SK-N-DZ (cell line): ENCODE measurements around the gene PGRMC2. TPM values are rescaled to one million over a fixed set of nuclear protein-coding genes. Genes with fewer than 3 reads are reported as not detected.
A peak's percentile ranks its signal among the peaks of the same experiment; 100 is the strongest.

ENCODE experiments used
- DNase-seq: peaks from one replicate; pipeline ENCODE4 v3.0.0-alpha.2; 2015; ENCODE audit warnings: low spot score
- polyA plus RNA-seq, 2 experiments: library from polyadenylated mRNA; depleted of rRNA; stranded (reverse); fragments of >200 nt; gene quantifications; 2 replicates each; pipeline ENCODE4 v1.2.3, GENCODE V29; 2014

Gene PGRMC2, protein sequence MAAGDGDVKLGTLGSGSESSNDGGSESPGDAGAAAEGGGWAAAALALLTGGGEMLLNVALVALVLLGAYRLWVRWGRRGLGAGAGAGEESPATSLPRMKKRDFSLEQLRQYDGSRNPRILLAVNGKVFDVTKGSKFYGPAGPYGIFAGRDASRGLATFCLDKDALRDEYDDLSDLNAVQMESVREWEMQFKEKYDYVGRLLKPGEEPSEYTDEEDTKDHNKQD
- polyA plus RNA-seq (2014; cell fraction: cytosol; rRNA removed), result 12.5 and 15.1 TPM in 2 replicates
- polyA plus RNA-seq (2014; cell fraction: nucleus; rRNA removed), result 9.7 and 18.0 TPM in 2 replicates

DNA sequence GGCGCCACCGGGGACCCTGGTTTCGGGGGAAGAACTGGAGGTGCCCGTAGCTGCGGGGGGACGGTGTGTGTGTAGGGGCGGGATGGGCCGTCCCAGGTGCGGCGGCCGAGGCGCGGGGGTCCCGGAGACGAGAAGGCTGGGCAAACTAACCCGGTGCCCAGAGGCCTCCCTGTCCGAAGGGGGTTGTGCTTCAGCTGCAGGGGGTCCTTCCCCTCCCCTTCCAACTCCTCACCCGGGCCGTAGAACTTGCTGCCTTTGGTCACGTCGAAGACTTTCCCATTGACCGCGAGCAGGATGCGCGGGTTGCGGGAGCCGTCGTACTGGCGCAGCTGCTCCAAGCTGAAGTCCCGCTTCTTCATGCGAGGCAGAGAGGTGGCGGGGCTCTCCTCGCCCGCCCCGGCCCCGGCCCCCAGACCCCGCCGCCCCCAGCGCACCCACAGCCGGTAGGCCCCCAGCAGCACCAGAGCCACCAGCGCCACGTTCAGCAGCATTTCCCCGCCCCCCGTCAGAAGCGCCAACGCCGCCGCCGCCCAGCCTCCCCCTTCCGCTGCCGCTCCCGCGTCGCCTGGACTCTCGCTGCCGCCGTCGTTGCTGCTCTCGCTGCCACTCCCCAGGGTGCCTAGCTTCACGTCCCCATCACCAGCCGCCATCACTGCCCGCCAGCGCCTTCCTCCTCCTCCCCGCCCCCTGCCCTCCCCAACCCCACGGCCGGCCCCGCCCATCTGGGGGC is at the start of gene PGRMC2:
Gene PGRMC2, minus strand, starts transcription at position 673 of the 730 bp plus-strand sequence. Its CDS starts 23 bp downstream, at position 650.
- DNase-seq, result peak; percentile 29

DNA sequence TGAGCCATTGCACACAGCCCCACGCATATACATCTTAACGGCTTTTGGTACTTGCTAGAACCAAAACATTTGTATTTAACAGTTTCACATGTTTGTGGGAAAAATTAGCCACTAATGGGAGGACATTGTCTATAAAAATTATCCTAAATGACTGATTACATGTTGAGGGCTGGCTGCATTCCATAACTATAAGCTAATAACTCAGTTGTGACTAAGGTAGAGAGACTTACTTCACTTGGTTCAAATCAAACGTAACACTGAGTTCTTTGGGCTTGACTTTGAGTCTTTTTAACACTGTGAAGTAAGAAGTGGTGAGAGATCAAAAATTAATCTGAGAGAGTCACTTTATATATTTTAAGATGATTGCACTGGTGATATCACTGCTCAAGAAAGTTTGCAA is 47.9 kb upstream of the PGRMC2 start:
- no peak for DNase-seq

DNA sequence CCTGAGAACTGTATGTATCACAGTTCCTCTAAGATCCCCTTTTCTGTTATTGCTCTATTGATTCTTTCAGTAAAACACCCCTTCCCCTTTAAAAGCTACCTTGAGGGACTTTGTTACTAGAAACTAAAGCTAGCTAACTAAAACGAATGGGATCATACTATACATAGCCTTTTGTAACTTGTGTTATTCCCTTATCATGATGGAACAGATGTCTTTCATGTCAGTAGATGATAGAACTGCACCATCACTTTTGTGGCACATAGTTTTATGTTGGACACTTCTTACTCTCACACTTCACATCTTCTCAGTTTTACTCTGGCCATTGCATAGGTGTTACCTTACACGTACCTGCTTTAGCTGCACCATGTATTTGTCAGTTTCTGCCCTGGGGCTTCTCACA is 46.6 kb upstream of the PGRMC2 start:
- no peak for DNase-seq

DNA sequence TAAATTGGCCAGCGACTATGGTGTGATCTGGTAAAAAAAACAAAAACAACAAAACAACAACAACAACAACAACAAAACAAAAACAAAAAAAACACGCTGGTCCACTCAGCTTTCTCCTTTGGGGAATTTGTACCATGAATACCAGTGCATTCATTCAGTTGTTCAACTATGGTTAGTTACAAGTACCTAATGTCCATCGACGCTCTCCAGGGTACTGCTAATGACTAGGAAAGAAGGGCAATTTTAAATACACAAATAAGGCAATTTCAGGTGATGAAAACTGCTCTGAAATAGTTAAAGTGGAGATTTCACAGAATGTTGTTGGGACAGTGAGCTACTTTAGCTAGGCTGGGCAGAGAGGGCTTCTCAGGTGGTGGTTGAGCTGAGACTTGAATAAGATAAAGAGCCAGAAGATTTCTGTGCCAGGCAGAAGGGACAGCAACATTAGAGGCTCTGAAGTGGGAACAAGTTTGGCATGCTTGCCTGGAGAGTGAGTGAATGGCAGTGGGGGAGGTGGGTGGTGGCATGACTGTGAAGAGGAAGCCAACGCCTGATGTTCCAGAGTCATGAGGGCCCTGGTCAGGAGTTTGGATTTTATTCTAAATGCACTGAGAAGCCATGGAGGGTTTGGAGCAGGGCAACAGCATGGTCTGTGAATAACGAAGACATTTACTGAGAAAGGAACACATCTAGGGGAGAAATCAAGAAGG is 45.9 kb upstream of the PGRMC2 start:
- no peak for DNase-seq

DNA sequence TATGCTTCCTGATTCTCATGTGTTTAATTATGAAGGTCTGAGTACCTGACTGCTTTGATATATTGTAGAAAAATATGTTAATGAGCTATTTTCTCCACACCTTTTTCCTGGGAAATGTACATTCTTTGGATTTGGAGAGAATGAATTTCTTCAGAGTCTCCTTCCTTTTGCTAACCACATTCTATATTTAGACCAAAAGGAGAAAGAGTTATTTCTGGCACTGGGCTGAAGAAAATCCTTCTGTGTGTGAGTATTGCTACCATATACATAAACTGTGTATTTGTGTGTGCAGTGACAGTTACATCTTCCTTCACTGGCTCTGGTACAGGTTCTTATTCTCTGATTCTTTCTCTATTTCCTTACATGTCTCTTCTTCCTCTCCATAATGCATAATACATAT is 44.5 kb upstream of the PGRMC2 start:
- no peak for DNase-seq

DNA sequence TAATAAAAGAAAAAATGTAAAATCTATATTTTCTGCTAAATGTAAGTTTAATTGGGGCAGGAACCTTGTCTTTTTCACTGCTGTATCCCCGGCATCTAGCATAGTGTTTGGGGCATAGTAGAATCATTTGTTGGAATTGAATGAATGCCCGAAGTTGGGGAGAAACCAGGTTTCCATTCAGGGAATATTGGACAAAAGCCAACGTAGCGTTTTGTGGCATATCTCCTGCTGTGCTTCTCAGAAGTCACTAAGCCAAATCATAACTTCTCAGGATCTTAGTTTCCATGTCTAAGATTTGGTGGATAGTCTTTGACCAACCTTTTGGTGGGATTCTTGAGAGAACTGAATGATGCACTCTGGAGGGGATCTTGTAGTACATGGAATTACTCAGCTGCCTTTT is 42.0 kb upstream of the PGRMC2 start:
- no peak for DNase-seq

DNA sequence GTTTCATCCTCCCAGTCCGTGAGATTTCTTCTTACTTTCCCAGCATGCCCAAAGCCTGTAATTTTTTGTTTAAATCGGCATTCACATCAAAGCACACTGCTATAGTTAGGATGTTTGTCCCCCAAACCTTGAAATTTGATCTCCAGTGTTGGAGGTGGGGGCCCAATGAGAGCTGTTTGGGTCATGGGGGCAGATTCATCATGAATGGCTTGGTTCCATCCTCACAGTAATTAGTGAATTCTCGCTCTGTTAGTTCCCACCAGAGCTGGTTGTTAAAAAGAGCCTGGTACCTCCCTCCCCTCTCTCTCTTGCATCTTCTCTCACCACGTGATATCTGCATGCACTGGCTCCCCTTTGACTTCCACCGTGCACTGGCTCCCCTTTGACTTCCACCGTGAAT is 40.5 kb upstream of the PGRMC2 start:
- no peak for DNase-seq

DNA sequence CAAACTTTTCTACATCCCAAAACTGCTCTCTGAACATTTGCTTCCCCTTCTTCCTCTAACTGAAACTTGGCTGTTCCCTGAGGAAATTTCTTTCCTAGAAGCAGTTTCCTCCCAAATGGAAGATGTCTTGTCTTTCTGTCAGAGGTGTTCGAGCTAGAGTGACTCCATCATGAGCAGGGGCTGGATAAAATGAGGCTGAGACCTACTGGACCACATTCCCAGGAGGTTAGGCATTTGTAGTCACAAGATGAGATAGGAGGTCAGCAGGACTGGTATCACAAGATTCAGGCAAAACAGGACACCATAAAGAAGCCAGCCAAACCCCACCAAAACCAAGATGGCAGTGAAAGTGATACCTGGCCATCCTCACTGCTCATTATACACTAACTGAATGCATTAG is 35.8 kb upstream of the PGRMC2 start:
- DNase-seq, result no peak

DNA sequence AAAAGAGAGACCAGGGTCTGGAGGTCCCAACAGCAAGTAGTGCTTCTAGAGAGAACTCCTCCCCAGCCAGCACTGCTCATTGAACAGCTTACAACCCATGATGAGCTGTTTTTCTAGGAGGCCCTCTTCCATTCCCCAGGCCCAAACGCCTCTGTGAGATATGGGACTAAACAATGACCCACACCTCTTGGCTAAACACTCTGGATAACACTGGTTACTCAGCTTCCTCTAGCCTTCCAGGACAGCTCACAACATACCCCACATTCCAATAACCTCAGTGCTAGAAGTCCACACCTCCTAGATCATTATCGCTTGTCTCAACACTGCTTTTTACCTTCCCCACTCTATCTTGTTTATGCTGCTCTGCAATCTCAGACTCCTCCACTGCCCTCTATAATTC is 35.4 kb upstream of the PGRMC2 start:
- DNase-seq, result no peak

DNA sequence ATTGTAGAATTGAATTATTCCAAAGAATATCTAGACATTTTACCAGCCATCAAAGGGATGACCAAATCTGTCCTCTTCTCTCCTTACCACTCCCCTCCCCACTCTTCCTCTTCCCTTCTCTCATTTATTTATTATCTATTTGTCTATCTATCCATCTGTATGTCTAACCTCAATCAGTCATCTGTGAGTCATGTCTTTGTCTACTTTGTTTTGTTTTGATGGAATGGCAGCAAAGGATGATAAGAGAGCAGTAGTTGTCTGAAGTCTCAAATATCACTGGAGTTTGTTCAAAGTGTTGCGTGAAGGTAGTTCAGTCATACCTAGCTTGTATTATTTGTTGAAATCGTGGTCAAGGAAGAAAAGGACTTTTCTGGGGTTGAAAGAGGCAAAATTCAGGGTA is 34.7 kb upstream of the PGRMC2 start:
- DNase-seq, result no peak

DNA sequence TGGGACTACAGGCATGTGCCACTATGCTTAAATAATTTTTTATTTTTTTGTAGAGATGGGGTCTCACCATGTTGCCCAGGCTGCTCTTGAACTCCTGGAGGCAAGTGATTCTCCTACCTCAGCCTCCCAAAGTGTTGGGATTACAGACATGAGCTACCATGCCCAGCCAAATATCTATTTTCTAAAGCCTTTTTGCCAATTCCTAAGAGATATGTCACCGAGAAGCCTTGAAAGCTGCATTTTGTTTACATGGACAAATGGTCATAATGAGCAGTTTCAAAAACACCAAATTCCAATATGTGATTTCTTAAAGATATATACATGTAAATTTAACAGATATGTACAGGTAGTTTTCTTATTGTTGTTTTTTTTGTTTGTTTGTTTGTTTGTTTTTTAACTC is 33.0 kb upstream of the PGRMC2 start:
- DNase-seq, result no peak

DNA sequence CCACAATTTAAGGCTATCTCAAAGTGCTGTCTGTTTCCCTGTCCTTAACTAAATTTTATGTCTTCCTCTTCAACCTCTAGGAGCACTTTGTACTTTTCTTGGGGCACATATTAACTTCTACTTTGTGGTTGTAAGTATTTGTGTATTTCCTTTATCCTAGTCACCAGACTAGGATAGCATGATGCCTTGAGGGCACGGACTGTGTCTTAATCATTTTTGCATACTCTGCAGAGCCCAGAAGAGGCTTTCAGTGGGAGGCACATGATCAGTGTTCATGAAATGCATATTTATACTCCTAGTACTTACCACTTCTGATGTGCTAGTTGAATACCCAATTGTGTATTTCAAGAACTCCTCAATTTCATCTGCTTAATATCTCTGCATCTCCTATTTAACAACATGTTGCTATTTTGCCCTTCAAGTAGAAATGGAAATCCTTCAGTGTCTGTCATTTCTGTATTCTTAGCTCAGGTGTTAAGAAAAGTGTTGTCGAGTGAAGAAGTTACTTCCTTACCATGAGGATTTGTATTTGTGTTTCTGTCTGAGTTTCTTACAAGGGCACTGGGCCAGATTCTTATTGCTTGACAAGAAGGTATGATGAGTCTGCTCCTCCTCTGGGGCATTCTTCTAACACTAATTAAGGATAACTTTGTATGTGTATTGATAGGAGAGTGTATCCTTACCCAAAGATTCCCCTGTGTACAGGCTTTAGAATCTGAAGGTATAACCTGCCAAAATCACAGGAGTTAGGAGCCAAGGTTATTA is 28.3 kb upstream of the PGRMC2 start:
- DNase-seq, result no peak

DNA sequence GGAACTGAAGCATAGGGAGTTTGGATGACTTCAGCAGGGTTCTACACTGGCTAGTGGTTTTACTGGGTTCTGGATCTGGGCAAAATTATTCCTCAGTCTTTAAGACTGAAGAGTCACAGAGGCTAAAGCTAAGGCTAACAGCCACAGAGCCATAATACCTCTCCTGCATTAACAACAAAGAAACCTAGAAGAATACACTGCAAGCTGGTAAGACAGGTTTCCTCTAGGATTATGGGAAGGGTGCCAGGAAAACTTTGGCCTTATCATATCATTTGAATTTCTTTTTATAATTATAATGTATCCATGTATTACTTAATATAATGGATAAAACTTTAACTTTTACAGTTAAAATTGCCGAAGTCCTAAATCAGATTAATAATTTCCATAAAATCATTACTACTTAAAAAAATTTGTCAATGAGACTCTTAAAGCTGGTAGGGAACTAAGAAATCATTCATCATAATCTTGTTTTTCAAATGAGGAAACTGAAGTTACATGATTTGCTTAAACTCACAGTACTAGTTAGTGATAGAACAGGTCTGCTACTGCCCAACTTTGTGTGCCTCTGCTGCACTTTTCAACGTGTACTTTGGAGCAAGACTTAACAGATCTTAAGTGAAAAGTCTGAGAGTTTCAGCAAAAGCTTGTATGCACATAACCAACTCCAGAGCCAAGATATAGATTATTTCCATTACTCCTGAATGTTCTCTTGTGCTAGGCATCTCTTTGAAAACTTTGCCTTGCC is 24.2 kb upstream of the PGRMC2 start:
- DNase-seq, result no peak

DNA sequence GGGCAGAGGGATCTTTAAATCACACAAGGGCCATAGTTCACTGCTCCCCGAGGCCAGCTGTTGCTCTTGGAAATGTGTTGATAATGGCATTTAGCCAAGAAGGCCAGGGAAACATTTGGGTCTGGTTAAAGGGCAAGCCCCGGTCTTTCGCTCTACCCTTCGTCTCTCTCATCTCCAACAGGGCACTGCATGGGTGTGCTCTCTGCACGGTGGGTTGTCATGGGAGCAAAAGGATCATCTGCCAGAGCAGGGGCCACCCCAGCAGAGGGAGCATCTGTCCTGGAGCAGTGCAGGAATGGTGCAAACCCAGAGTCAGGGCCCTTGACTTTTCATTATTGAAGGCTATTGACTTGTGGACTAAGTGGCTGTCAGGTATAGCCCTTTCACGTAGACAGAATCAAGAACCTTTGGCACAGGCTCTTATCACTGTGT is 22.7 kb upstream of the PGRMC2 start:
- DNase-seq, result peak; percentile 23

DNA sequence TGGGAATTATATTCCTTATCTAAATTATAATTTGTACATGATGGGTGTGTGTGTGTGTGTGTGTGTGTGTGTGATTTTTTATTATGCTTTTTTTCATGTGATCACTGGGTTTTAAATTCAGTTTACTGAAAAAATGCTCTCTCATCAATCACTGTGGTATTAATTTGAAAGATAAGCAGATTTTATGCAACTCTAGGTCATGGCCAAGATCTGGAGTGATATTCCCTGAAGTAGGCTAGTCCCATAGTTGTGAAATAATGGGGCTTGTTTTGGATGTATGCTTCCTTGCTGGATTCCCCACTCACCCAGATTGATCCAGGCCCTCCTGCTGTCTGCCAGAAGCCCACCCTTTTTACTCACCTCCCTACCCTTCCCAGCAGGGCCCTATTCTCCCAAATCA is 22.0 kb upstream of the PGRMC2 start:
- no peak for DNase-seq

DNA sequence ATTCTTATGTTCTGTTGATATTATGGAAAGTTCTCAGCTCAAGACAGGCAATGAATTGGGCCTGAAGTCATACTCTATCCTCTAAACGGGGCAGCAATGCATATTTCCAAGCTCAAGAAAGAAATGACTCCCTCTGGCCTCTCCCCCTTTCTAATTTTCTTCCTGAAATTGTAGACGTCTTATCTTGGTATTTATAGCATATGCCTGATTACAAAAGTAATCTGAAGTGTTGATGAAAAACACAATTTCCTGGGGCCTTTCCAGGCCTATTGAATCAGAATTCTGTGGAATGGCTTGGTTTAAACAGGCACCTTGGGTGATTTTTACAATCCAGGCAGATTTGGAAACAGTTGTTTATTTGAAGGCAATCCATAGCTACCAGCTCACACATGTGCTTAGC is 21.4 kb upstream of the PGRMC2 start:
- DNase-seq, result no peak

DNA sequence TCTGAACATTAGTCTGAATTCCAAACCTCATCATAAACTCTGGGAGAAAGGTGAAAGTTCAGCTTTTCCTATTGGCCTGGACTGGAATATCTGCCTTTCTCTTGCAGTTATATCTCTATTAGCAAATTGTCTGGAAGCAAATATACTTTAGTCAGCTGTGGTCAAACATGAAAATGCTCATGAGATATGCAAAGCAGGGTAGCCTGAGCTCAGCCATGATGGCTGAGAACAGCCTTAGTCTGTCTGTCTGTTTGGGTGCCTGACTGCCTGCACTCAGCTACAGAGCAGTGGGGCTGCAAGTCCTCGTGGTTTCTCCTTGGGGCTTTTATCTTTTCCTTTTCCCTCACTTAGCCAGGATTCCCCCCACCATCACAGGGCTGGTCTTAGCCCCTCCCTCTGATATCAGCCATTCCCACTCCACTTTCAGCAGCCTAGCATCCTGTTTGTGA is 19.5 kb upstream of the PGRMC2 start:
- DNase-seq, result no peak

DNA sequence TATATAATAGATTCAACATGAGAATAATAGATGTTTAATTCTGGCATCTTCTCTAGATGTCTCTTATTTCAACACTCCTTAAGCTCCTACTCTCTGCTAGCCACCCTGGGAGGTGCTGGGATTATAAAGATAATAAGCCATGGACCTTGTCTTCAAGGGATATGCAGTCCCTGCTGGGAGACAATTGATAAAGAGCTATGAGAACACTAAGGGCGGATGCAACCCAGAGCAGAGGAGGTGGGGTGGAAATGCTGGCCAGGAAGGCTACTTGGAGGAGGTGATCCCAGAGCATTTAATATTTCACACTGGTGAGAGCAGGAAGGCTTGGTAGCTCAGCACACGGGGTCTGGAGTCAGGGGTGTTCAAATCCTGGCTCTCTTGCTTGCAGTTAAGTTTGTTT is 18.3 kb upstream of the PGRMC2 start:
- DNase-seq, result no peak

DNA sequence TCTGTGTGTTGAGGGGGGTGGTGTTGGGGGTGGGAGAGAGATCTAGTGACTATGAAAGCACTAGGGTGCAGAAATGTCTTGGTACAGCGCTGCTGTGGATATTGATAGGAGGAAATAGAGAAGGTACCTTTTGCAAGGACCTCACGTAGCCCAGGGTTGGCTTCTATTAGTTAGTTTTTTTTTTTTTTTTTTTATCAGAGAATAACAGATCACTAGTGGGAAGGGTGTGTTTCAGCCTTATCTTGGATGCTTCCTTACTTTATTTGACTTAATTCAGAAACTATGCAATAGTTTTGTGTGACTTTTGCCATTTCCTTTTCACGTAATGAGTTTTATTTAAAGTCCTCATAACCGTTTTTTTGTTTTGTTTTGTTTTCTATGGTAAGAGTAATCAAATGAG is 16.4 kb upstream of the PGRMC2 start:
- no peak for DNase-seq

DNA sequence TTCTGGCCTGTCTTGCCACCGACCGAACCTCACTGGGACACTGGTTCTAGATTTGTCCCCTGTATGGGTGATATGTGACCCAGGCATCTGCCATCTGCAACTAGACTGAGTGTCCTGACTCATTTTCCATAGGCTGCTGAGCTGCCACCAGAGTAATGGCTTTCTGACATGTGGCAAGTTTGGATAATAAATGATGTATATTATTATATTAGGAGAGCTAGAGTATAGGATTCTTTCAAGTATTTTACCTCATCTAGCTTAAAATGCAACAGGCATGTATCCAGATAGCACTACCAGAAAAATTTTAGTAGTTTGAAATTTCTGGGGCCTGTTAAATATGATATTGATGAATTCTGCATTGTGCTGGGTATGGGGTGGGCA is 15.8 kb upstream of the PGRMC2 start:
- no peak for DNase-seq

DNA sequence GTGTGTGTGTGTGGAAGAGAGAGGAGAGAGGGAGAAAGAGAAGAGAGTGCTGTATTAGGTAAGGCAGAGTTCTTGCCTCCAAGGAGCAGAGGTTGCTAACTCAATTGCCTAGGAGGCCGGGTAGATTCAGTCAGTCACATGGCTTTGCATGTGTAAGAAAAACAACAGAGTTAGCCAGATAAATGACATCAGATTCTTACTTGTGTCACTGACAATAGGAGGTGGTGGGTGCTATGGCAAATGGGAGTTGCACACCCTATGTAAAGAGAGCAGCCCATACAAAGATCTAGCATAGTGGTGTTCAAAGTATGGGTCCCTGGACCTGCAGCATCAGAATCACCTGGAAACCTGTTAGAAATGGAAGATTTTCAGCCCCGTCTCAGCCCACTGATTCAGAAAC is 14.4 kb upstream of the PGRMC2 start:
- no peak for DNase-seq
